ENCODE measurements around the gene GLIS1.
"Not testable (repeated sequence)": the region's sequence is repeated elsewhere in the genome, so short reads cannot be mapped to it uniquely, and the experiment has no call there.

The GLIS1 gene

GRCh38 chr1:53556657-53557227, 182.2 kb downstream of the GLIS1 start:
- no peak for DNase-seq

GRCh38 chr1:53555620-53556326, 183.2 kb downstream of the GLIS1 start:
- not testable (repeated sequence) for DNase-seq

GRCh38 chr1:53554592-53555305, 184.2 kb downstream of the GLIS1 start:
- DNase-seq: no peak

DNA sequence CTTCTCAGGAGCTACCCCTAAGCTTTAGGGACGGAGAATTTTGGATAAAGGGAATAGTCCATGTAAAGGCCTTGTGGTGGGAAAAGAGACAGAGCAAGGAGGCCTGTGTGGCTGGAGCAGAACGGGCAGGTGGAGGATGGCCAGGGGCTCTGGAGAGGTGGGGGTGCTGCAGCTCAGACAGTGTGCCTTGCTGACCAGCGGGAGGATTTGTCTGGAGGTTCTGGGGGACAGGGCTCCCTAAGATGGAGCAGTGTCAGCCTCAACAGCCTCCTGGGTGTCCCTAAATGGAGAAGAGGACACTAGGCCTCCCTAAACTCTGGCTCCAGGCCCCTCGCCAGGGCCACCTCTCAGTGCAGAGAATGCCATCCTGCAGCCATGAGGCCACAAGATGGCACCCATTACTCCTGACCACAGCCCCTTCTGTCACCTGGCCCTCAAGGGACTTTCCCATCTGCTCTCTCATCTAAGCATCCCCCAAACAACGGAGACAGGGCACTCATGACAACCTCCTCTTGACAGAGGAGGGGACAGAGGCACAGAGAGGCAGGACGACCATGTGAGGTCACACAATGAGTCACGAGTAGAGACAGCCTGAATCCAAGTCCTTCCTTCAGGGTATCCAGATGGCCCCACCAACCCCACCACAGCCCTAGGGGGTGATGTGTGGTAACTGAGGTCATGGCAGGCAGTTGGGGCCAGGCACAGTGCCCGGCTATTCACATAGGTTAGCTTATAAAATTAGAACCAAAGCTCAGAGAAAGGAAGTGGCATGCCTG, 185.0 kb downstream of the GLIS1 start:
- DNase-seq: no peak

GRCh38 chr1:53552981-53553733, 185.8 kb downstream of the GLIS1 start:
- no peak for DNase-seq

GRCh38 chr1:53552146-53552861, 186.7 kb downstream of the GLIS1 start:
- peak; percentile 77 for DNase-seq

DNA sequence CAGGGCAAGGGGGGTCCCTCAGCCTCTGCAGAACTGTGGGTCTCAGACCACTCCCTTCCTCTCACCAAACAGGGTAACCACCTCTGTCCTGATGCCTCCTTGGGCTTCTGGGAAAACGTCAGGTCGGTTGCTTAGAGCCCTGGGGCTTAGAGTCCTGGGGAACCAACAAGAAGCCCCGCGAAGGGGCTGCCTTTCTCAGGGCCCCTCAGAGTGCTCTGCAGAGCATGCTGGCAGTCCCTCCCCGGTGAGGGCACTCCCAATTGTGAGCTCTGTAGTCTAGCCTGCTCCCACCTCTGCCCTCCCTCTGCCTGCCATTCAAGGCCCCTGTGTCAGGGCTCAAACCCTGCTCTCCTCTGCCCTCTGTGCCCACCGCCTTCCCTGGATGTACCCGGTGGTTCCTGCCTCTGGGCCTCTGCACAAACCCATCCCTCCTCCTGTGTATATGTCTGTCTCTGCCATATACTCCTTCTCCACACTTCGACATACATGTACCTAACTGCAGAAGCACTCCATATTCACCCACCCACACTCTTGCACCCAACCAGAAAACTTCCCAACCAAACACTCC, 187.5 kb downstream of the GLIS1 start:
- DNase-seq: no peak

DNA sequence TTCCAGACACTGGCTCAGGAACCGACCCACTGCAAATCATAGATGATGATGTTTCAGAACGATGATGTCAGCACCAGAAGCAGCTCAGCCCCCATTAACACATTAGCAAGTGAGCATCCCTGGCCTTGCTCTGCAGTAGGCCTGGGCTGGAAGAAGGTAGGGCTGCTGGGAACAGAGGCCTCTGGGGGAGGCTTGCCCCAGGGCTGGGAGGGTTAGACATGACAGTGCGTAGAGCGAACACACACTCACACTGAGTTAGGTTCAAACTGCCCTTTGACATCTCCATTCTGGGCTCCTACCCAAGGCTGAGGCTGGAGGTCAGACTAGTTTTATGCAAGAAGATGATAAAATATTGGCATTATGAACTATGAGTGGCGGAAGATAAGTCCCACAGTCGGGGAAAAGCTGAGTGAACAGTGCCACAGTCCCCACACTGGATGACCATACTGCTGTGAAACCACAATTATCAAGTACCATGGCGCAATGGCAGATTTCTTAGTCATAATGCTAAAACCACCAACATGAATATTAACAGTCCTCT, 188.7 kb downstream of the GLIS1 start:
- DNase-seq: no peak

DNA sequence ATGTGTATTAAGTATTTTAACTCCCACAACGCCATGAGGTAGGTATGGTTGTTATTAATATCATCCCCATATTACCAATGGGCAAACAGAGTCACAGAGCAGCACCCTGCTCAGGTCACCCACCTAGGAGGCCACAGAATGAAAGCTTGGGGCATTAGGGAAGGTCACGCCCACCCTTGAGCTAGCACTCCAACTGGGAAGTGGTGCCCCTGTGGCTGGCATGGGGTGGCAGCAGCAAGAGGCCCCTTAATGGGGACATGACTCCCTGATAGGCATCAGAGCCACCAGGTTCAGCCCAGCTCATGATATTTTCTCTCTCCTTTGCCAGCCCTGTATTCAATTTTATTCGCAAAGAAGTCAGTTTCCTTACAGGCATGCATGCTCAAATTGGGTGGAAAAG, 189.2 kb downstream of the GLIS1 start:
- DNase-seq: no peak

DNA sequence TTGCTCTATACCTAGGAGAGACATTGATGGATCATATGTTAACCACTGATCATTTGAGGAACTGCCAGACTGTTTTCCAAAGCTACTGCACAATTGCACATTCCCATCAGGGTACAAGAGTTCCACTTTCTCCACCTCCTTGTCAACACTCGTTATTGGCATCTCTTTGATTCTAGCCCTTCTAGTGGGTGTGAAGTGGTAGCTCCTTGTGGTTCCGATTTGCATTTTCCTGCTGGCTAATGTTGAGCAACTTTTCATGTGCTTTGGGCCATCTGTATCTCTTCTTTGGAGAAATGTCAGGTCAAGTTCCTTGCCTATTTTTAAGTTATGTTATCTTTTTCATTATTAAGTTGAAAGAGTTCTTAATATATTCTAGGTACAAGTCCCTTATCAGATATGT, 189.7 kb downstream of the GLIS1 start:
- DNase-seq: peak; percentile 11

DNA sequence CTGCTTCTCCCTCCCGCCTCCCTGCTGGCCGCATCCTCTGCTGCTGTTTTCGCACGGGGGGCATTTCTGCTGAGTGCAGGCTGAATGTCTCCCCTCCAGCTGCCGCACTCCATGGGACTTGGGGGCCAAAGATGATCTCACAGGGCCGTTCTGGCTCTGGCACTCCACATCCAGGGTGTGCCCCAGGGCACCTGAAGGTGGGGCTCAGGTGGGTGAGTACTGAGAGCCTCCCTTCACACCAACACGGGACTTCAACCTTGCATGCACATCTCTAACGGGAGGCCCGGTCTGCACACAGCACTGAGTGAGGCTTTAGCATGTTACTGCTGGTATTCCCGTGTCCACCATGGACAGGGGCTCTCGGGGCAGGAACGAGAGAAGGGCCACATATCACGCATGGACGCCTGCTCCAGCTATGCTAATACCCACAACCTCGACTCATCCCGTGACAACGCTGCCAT, 190.9 kb downstream of the GLIS1 start:
- DNase-seq: no peak

DNA sequence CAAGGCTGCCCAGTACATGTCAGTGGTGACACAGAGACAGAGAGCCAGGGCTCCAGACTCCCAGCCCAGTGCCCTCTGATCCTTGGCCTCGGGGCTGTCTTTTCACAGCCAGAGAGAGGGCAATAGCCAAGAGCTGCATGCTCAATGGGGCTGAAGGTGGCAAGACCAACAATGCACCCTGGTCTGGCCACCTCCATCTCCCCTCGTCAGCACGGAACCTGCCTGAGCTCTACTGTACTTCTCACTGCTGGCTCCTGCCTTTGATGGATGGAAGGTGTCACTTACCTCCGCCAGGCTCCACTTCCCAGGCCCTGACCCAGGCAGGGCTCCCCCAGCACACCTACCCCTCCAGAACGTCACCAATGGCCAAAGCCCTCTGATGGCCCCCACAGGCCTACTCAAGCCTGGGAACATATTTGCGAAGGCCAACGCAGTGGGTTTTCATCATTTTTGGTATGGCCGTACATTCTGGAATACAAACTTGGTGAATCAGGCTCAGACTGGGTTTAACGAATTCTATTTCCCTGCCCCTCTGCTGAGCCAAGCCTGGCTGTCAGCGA, 191.7 kb downstream of the GLIS1 start:
- DNase-seq: no peak

GRCh38 chr1:53546409-53547155, 192.4 kb downstream of the GLIS1 start:
- DNase-seq: no peak

GRCh38 chr1:53545663-53546408, 193.1 kb downstream of the GLIS1 start:
- DNase-seq: no peak

DNA sequence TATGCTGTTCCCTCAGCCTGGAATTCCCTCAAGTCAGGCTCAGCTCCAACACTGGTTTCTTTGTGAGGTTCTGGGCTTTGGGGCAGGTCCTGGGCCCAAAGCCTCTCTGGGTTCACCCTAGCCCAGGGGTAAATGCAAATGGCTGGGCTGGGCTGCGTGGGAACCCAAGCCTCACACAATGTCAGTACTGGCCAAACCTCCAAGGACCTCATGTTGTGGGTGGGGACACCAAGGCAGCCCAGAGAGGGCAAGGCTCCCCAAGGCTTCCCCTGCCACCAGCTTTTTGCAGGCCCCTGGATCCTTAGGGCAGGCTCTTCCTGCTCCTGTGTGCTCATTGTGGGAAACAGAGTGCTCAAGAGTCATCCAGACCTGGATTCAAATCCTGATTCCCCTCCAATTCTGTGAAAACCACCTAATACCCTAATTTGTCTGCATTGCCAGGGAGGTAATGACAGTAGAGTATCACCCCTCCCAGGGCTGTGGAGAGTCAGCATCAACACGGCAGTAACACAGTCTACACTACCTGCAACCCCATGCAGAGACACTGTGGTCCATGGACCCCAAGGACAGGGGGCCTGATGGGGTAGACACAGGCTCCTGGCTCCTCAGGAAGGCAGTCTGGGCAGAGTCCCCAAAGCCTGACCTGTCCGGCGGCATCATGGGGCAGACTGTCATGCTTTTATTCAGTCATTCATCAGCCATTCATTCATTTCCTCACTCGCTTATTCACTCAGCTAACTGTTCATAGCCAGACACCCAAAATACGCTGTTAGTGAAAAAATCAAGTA, 194.0 kb downstream of the GLIS1 start:
- no peak for DNase-seq

DNA sequence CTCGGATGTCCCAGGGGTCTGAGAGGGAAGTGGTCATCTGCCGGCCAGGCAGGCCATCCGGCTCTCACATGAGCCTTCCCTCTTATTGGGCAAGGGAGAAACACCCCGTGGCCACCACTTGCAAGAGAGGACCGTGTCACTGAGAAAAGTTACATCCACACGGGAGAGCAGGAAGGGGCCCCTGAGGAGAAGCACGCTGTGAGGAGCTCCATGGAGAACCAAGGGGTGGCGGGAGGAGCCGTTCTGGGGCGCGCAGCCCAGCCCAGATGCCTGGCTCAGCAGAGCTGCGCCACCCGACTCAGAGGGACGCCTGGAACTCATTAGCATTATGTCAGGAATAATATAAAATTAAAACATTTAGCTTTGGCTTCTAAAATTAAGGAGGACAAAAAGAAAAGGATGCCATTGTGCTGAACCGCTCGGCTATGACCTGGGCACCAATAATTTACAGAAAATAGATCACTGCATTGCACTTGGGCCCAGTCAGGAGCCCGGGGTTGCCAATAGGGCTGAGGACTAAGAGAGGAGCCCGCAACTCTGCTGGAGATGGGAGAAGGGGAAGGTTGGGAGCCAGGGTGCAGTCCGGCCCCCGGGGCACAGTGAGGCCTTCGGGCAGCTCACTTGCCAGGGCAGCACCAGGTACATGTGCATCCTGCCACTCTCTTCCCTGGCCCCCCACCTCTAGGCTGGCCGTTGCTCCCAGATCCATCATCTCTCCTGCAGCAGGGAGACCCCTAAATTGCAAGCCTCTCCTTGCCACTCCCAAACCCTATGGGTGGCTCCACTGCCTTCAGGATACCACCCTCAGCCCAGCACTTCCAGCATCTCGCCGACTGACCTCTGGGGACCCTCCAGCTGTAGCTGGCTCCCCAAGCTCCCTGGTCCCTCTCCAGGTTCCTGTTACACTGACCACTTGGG, 194.9 kb downstream of the GLIS1 start:
- DNase-seq: no peak

- no peak for DNase-seq
Measured at GRCh38 chr1:53543130-53543777, 195.7 kb downstream of the GLIS1 start.

All from DMS79 (cell line).